ENCODE results near the gene ZC2HC1C. TPM values are rescaled to one million over a fixed set of nuclear protein-coding genes. Genes with fewer than 3 reads are reported as not detected.

The ZC2HC1C gene
- polyA plus RNA-seq, 1 donor from 2014 or later = 3.9 TPM

DNA sequence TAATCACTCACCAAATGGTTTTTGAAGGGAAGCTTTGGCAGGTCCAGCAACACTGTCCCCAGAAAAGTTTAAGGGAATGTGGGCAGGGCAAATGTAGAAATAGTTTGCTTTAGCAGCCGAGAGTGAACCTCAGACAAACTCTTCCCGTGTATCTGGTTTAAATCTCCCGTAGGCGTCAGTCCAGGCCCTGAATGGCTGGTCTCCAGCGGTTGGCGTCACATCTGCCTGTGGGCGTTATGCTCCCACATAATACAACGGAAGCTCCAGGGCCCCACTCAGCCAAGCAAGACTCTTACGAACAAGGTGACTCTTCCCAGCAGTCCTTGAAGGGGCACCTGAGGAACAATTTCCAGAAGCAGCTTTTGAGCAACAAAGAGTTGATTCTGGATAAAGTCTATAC is 942 bp downstream of the ZC2HC1C start:
- Histone ChIP-seq H3K4me3 (ENCODE audit: low read length) (peak overlapping the region; percentile 91), H2AFZ (ENCODE audit: low read depth, low read length) (no peak overlapping the region), H3K27me3 (ENCODE audit: insufficient read depth, low read depth, low read length) (no peaks in the 10 kb centered on the region)

DNA sequence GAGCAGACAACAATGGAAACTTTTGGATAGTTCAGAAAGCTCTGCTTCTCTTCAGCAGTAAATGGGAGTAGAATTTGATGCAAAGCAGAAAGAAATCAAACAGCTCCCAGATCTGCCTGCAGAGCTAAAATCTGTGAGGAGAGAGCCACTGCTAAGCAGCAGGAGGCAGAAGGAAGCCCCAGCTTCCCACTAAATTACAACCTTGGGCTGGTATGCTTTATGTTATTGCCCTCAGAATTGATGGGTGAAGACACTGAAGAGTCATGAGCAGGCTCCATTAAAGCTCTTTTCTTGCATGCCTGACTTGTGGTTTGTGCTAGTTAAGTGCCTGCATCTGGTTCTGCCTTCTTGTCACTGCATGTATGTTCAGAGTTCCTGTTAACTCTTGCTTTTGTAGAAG is 8.4 kb downstream of the ZC2HC1C start:
- Histone ChIP-seq H3K9ac (ENCODE audit: low read length) (no peak overlapping the region), H3K27ac (ENCODE audit: low read length) (no peak overlapping the region), H2AFZ (ENCODE audit: low read depth, low read length) (no peak overlapping the region), H3K27me3 (ENCODE audit: insufficient read depth, low read depth, low read length) (no peaks in the 10 kb centered on the region), H3K79me2 (replicated peaks; ENCODE audit: insufficient read depth, low read length) (no peaks in the 10 kb centered on the region), H3K9me3 (ENCODE audit: low read length) (no peaks in the 10 kb centered on the region), H3K36me3 (ENCODE audit: insufficient read depth, low read length) (no peaks in the 10 kb centered on the region), H3K4me2 (ENCODE audit: low read length) (no peak overlapping the region), H3K9me2 (ENCODE audit: insufficient read depth, low read length) (no peaks in the 10 kb centered on the region), H3K4me3 (ENCODE audit: low read length) (no peak overlapping the region), H4K20me1 (ENCODE audit: insufficient read depth) (no peaks in the 10 kb centered on the region), H3F3A (ENCODE audit: insufficient read depth, low read length, poor library complexity, severe bottlenecking) (no peaks in the 10 kb centered on the region)
- no peak for TF ChIP-seq REST (IDR thresholded peaks at IDR 0.05; ENCODE audit: borderline replicate concordance)
- peak; percentile 67 for TF ChIP-seq POLR2AphosphoS5 (IDR thresholded peaks at IDR 0.05)
- no peak for TF ChIP-seq EZH2 (IDR thresholded peaks at IDR 0.05; ENCODE audit: borderline replicate concordance, insufficient read depth, low read length, poor library complexity, severe bottlenecking)

More for the DNA sequence above, 942 bp downstream of the ZC2HC1C start:
- Histone ChIP-seq H4K20me1 (ENCODE audit: insufficient read depth) (no peaks in the 10 kb centered on the region), H3K9me3 (ENCODE audit: low read length) (no peaks in the 10 kb centered on the region), H3K36me3 (ENCODE audit: insufficient read depth, low read length) (no peaks in the 10 kb centered on the region), H3K9me2 (ENCODE audit: insufficient read depth, low read length) (no peaks in the 10 kb centered on the region), H3K79me2 (replicated peaks; ENCODE audit: insufficient read depth, low read length) (no peaks in the 10 kb centered on the region), H3K9ac (ENCODE audit: low read length) (no peak overlapping the region), H3F3A (ENCODE audit: insufficient read depth, low read length, poor library complexity, severe bottlenecking) (no peaks in the 10 kb centered on the region), H3K4me2 (ENCODE audit: low read length) (no peak overlapping the region), H3K27ac (ENCODE audit: low read length) (no peak overlapping the region)
- TF ChIP-seq POLR2AphosphoS5 (IDR thresholded peaks at IDR 0.05) (no peak), REST (IDR thresholded peaks at IDR 0.05; ENCODE audit: borderline replicate concordance) (no peak)

GRCh38 chr14:75079521-75079920 is 10.1 kb downstream of the ZC2HC1C start:
- Histone ChIP-seq H3K36me3 (ENCODE audit: insufficient read depth, low read length) (no peaks in the 10 kb centered on the region), H3K27ac (ENCODE audit: low read length) (no peak overlapping the region), H3F3A (ENCODE audit: insufficient read depth, low read length, poor library complexity, severe bottlenecking) (no peaks in the 10 kb centered on the region), H4K20me1 (ENCODE audit: insufficient read depth) (no peaks in the 10 kb centered on the region), H3K4me2 (ENCODE audit: low read length) (no peak overlapping the region), H3K9me3 (ENCODE audit: low read length) (no peaks in the 10 kb centered on the region), H3K9me2 (ENCODE audit: insufficient read depth, low read length) (no peaks in the 10 kb centered on the region), H3K4me3 (ENCODE audit: low read length) (no peak overlapping the region), H3K79me2 (replicated peaks; ENCODE audit: insufficient read depth, low read length) (no peaks in the 10 kb centered on the region), H3K27me3 (ENCODE audit: insufficient read depth, low read depth, low read length) (no peaks in the 10 kb centered on the region), H3K9ac (ENCODE audit: low read length) (no peak overlapping the region), H2AFZ (ENCODE audit: low read depth, low read length) (no peak overlapping the region)
- TF ChIP-seq SMC3 (conservative IDR thresholded peaks at IDR 0.05; ENCODE audit: poor library complexity) (no peak), EP300 (conservative IDR thresholded peaks at IDR 0.05; ENCODE audit: poor library complexity, severe bottlenecking) (no peak), RAD21 (conservative IDR thresholded peaks at IDR 0.05) (no peak), REST (IDR thresholded peaks at IDR 0.05; ENCODE audit: borderline replicate concordance) (no peak), EZH2 (IDR thresholded peaks at IDR 0.05; ENCODE audit: borderline replicate concordance, insufficient read depth, low read length, poor library complexity, severe bottlenecking) (no peak), POLR2AphosphoS5 (IDR thresholded peaks at IDR 0.05) (no peak), TAF1 (IDR thresholded peaks at IDR 0.05; ENCODE audit: low read depth) (no peak), MXI1 (conservative IDR thresholded peaks at IDR 0.05; ENCODE audit: poor library complexity, severe bottlenecking) (no peak)
